ENCODE measurements around the gene TSSC4.

TSSC4 gene

GRCh38 chr11:2369320-2369719 lies 31.2 kb upstream of the TSSC4 start:
- no peak for DNase-seq (ENCODE audit: low read depth)

GRCh38 chr11:2369896-2370295 lies 30.7 kb upstream of the TSSC4 start:
- DNase-seq (ENCODE audit: low read depth), result no peak

GRCh38 chr11:2374456-2375201 lies 25.9 kb upstream of the TSSC4 start:
- DNase-seq (ENCODE audit: low read depth), result no peak

- no peak for DNase-seq (ENCODE audit: low read depth)
Measured at GRCh38 chr11:2375341-2375853, 25.2 kb upstream of the TSSC4 start.

GRCh38 chr11:2375964-2376551 lies 24.5 kb upstream of the TSSC4 start:
- no peak for DNase-seq (ENCODE audit: low read depth)

- DNase-seq (ENCODE audit: low read depth), result peak; percentile 43
Measured at GRCh38 chr11:2376751-2377451, 23.6 kb upstream of the TSSC4 start, which contains the start of gene CD81. Gene CD81, plus strand, starts transcription at chr11:2377310. Its CDS starts 240 bp downstream, at chr11:2377550.

- peak; percentile 47 for DNase-seq (ENCODE audit: low read depth)
Measured at GRCh38 chr11:2377511-2378443, 22.8 kb upstream of the TSSC4 start.

GRCh38 chr11:2378527-2379210 lies 21.9 kb upstream of the TSSC4 start:
- no peak for DNase-seq (ENCODE audit: low read depth)

GRCh38 chr11:2379466-2380174 lies 20.9 kb upstream of the TSSC4 start:
- DNase-seq (ENCODE audit: low read depth), result no peak

- no peak for DNase-seq (ENCODE audit: low read depth)
Measured at GRCh38 chr11:2380396-2380795, 20.2 kb upstream of the TSSC4 start.

- DNase-seq (ENCODE audit: low read depth), result no peak
Measured at GRCh38 chr11:2380807-2381350, 19.7 kb upstream of the TSSC4 start.

GRCh38 chr11:2381494-2382128 lies 18.9 kb upstream of the TSSC4 start:
- DNase-seq (ENCODE audit: low read depth), result no peak

GRCh38 chr11:2382129-2382517 lies 18.4 kb upstream of the TSSC4 start:
- DNase-seq (ENCODE audit: low read depth), result no peak

GRCh38 chr11:2382936-2383851 lies 17.4 kb upstream of the TSSC4 start:
- no peak for DNase-seq (ENCODE audit: low read depth)

GRCh38 chr11:2383852-2384804 lies 16.4 kb upstream of the TSSC4 start:
- DNase-seq (ENCODE audit: low read depth), result peak; percentile 29

- DNase-seq (ENCODE audit: low read depth), result no peak
Measured at GRCh38 chr11:2385156-2386151, 15.1 kb upstream of the TSSC4 start.
